ENCODE data around the gene NCK2. TPM values are rescaled to one million over a fixed set of nuclear protein-coding genes. Genes with fewer than 3 reads are reported as not detected.

NCK2 gene
- total and polyA plus RNA-seq, 9 of the 15 experiments (the other 6 are each of a cell fraction or from before 2014, with no cell fraction given), result 0.90 to 27.9 (median 15.9) TPM

DNA sequence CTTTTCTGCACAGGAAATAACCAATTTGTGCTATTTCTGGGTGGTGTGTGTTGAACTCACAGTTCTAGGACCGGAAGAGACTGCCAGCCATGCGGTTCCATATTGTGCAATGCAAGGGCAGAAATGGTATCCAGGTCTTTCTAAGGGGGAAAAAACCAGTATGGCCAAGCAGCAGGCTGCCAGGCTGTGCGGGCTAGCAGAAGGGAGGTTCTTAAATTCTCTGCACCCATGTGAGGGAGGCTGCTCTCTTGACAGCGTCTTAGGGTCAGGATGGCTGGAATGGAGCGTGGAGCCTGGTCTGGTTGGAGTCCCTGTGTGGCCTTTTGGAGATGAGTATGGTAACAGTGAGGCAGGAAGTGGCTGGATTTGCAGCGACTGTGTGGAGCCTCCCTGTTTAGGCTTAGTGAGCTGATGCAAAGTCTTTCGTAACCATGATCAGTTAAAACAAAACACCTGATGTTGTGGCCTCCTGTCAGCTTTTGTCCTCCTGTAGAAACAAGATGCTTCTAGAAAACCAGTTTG lies 52.6 kb downstream of the NCK2 start (continued):
- TF ChIP-seq KLF6 (CRISPR knock-in tag; IDR thresholded peaks at IDR 0.05; ENCODE audit: borderline replicate concordance) (peak; percentile 43; the same call in 1 of the 2 replicates), SRF (CRISPR knock-in tag; IDR thresholded peaks at IDR 0.05) (0 out of 4 replicates have a peak, but pooled peaks of 1 of the 2 experiments have one; percentile 21), MYC (IDR thresholded peaks at IDR 0.05; ENCODE audit: low read depth, low read length) (peak; percentile 67; the same call in 1 of the 2 replicates), MYC (CRISPR knock-in tag; IDR thresholded peaks at IDR 0.05; ENCODE audit: borderline replicate concordance, low read depth) (no peak), ELF2 (CRISPR knock-in tag; IDR thresholded peaks at IDR 0.05) (0 out of 2 replicates have a peak, but pooled peaks have one; percentile 28), BCL6 (CRISPR knock-in tag; IDR thresholded peaks at IDR 0.05) (no peak), SLC30A9 (CRISPR knock-in tag; IDR thresholded peaks at IDR 0.05) (no peak), ADNP (tag; IDR thresholded peaks at IDR 0.05) (no peak), ELF4 (CRISPR knock-in tag; IDR thresholded peaks at IDR 0.05) (peak; percentile 30; the same call in 1 of the 2 replicates), ESRRA (IDR thresholded peaks at IDR 0.05; ENCODE audit: borderline replicate concordance, low read depth) (no peak), SMARCA4 (IDR thresholded peaks at IDR 0.05) (no peak), ATF7 (IDR thresholded peaks at IDR 0.05) (peak; percentile 28; the same call in 1 of the 2 replicates), ZNF175 (CRISPR knock-in tag; IDR thresholded peaks at IDR 0.05; ENCODE audit: low read depth) (peak; percentile 71; the same call in 1 of the 2 replicates), ZEB2 (IDR thresholded peaks at IDR 0.05) (peak; percentile 53; the same call in 1 of the 2 replicates)
- TF ChIP-seq, protein P1, sequence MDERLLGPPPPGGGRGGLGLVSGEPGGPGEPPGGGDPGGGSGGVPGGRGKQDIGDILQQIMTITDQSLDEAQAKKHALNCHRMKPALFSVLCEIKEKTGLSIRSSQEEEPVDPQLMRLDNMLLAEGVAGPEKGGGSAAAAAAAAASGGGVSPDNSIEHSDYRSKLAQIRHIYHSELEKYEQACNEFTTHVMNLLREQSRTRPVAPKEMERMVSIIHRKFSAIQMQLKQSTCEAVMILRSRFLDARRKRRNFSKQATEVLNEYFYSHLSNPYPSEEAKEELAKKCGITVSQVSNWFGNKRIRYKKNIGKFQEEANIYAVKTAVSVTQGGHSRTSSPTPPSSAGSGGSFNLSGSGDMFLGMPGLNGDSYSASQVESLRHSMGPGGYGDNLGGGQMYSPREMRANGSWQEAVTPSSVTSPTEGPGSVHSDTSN (CRISPR knock-in tag; IDR thresholded peaks at IDR 0.05; ENCODE audit: low read depth), result no peak
- TF ChIP-seq, protein P1 (tag; conservative IDR thresholded peaks at IDR 0.05; ENCODE audit: low read depth), result no peak
- TF ChIP-seq, protein P2, sequence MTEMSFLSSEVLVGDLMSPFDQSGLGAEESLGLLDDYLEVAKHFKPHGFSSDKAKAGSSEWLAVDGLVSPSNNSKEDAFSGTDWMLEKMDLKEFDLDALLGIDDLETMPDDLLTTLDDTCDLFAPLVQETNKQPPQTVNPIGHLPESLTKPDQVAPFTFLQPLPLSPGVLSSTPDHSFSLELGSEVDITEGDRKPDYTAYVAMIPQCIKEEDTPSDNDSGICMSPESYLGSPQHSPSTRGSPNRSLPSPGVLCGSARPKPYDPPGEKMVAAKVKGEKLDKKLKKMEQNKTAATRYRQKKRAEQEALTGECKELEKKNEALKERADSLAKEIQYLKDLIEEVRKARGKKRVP (CRISPR knock-in tag; IDR thresholded peaks at IDR 0.05), result no peak
- TF ChIP-seq, protein P3, sequence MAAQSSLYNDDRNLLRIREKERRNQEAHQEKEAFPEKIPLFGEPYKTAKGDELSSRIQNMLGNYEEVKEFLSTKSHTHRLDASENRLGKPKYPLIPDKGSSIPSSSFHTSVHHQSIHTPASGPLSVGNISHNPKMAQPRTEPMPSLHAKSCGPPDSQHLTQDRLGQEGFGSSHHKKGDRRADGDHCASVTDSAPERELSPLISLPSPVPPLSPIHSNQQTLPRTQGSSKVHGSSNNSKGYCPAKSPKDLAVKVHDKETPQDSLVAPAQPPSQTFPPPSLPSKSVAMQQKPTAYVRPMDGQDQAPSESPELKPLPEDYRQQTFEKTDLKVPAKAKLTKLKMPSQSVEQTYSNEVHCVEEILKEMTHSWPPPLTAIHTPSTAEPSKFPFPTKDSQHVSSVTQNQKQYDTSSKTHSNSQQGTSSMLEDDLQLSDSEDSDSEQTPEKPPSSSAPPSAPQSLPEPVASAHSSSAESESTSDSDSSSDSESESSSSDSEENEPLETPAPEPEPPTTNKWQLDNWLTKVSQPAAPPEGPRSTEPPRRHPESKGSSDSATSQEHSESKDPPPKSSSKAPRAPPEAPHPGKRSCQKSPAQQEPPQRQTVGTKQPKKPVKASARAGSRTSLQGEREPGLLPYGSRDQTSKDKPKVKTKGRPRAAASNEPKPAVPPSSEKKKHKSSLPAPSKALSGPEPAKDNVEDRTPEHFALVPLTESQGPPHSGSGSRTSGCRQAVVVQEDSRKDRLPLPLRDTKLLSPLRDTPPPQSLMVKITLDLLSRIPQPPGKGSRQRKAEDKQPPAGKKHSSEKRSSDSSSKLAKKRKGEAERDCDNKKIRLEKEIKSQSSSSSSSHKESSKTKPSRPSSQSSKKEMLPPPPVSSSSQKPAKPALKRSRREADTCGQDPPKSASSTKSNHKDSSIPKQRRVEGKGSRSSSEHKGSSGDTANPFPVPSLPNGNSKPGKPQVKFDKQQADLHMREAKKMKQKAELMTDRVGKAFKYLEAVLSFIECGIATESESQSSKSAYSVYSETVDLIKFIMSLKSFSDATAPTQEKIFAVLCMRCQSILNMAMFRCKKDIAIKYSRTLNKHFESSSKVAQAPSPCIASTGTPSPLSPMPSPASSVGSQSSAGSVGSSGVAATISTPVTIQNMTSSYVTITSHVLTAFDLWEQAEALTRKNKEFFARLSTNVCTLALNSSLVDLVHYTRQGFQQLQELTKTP (IDR thresholded peaks at IDR 0.05; ENCODE audit: low read depth in 1 of 2, partially characterized antibody in 2 of 2), result peak in 1 of 2 experiments; percentile 38

All from K562 (cell line).